CD4-positive, alpha-beta T cell treated with Interleukin-6 for 4 hours (primary cell): Measurements from ENCODE around the gene OR6N1.

Experiments
- DNase-seq: peaks from one replicate; pipeline ENCODE4 v3.0.0-alpha.2; 2020; ENCODE audit warnings: mixed read lengths

Gene OR6N1

DNA sequence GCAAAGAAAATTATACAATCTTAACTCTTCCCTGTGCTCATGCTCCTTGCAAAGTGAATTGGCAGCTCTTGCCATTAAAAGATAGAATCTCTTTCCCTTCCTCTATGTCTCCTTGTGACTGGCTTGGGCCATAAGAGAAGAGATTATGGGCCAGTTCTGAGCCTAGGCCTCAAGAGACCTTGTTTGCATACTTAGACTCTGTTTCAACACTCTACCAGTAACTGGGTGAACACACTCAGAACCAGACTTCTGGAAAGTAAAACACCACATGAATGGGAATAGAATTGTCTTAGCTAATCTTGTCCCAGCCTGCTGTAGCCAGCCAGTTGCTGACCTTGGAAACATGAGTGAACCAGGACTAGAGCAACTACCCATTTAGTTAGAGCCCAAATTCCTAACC is 36.1 kb downstream of the OR6N1 start:
- no peak for DNase-seq

GRCh38 chr1:158732524-158732923 is 39.5 kb downstream of the OR6N1 start:
- no peak for DNase-seq

GRCh38 chr1:158731707-158732106 is 40.3 kb downstream of the OR6N1 start:
- no peak for DNase-seq

GRCh38 chr1:158730453-158730852 is 41.5 kb downstream of the OR6N1 start:
- no peak for DNase-seq

GRCh38 chr1:158728510-158729225 is 43.3 kb downstream of the OR6N1 start:
- no peak for DNase-seq

- no peak for DNase-seq
Observed at GRCh38 chr1:158724442-158724841, 47.6 kb downstream of the OR6N1 start.

- no peak for DNase-seq
Observed at GRCh38 chr1:158720620-158721019, 51.4 kb downstream of the OR6N1 start, which contains the start of gene OR6K3. Gene OR6K3 (minus strand): TSS chr1:158720720. CDS start chr1:158718115, 2,605 bp downstream.

DNA sequence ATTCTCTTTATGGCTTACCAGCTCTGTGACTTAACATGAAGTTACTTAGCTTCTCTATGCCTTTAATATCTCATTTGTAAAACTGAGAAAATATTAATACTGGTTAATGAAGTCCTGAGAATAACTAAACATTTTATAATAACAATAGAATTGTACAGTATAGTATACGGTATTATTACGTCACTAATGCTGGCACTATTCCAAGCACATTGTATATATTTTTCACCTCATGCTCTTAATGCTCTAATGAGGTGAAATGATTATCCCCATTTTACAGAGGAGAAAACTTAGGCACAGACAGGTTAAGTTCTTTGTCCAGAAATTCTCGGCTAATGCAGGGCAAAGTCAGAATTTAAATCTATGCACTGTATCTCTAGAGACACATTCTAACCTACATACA is 52.3 kb downstream of the OR6N1 start:
- DNase-seq = no peak

- no peak for DNase-seq
Observed at GRCh38 chr1:158717344-158717743, 54.7 kb downstream of the OR6N1 start.

DNA sequence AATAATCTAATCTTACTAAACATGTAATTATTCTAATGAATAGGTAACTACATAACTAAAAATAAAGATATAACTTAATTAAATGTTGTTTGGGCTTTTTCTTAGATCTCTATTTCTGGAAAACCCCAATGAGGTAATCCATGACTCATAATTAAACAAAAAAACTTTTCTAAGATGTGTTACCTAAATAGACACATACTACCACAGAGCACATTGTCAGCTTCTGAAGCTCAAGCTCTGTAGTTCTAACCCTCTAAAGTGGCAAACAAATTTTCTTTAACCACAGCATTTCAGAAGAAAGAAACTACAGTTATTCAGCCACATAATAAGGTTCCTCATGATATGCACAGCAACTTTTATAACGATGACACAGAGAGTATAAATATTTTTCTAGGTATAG is 55.7 kb downstream of the OR6N1 start:
- no peak for DNase-seq

DNA sequence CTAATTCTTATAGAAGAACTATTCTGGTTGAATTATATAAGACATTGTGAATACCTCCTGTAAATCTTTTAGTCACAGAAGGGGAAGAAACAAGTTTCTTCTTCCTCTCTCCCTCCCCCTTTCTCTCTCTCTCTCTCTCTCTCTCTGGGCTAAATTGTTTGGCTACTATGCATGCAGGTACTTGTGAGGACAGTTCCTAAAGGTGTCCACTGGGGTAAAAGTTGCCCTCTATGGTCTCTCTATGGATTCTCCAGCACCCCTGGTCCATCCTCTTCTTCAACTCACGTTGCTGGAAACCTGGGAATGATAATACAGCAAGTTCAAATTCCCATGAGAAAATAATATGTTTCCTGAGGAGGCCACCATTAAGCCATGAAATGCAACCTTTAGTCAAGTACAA is 57.2 kb downstream of the OR6N1 start:
- no peak for DNase-seq
